Motor neuron (in vitro differentiated cells): ENCODE data around the gene R3HDM2. TPM values are rescaled to one million over a fixed set of nuclear protein-coding genes. Genes with fewer than 3 reads are reported as not detected.

Experiments used
- ATAC-seq, 8 experiments: fragments of 200-7000 bp; cut with Tn5 transposase; replicated peaks in 6 of 8; 2 replicates each; pipeline ENCODE4 v1.8.0; 2021; ENCODE audit warnings: mild to moderate bottlenecking in 8 of 8, moderate library complexity in 8 of 8
- H3K27ac ChIP-seq, 2 donors: fragments of 250-450 bp; sonication (Bioruptor Pico); 2 replicates each; pipeline ENCODE4 v1.9.0; 2021; ENCODE audit warnings: antibody characterized with exemption in 2 of 2, mild to moderate bottlenecking in 2 of 2, moderate library complexity in 1 of 2
- H3K4me1 ChIP-seq, 2 donors: fragments of 250-450 bp; sonication (Bioruptor Pico); replicated peaks in 1 of 2; 2 replicates each; pipeline ENCODE4 v1.6.1; 2021; ENCODE audit warnings: antibody characterized with exemption in 2 of 2, mild to moderate bottlenecking in 2 of 2, moderate library complexity in 1 of 2
- H3K4me3 ChIP-seq, 5 donors: fragments of 250-450 bp; sonication (Bioruptor Pico); 2 replicates each; pipeline ENCODE4 v1.9.0; 2021; ENCODE audit warnings: antibody characterized with exemption in 5 of 5, mild to moderate bottlenecking in 5 of 5, moderate library complexity in 4 of 5
- WGBS, 10 experiments: fragments of 450-650 bp; shearing (Covaris generic); methylation state at CpG; one replicate each; pipeline ENCODE4 v1.0.0; 2022; 5-methylcytosine and 5-hydroxymethylcytosine counted together
- in situ Hi-C, 9 experiments: fragments of 400-800 bp; cut with MboI; loops; one replicate each; pipeline ENCODE4 v1.15.0; 2021; ENCODE audit warnings: low sequenced_read_pairs in 9 of 9, low pct_unique_long_range_greater_than_20kb in 2 of 9; ENCODE audit not compliant: unreplicated experiment in 9 of 9
- total RNA-seq, 8 experiments: library from RNA; unstranded; fragments of 300-600 nt; gene quantifications; 2 replicates each; pipeline versions ENCODE4 v1.2.3 to v1.2.4, GENCODE V29; 2022

R3HDM2 gene
- total RNA-seq, 8 experiments from 2014 or later: 14.7 to 75.2 (median 31.6) TPM

DNA sequence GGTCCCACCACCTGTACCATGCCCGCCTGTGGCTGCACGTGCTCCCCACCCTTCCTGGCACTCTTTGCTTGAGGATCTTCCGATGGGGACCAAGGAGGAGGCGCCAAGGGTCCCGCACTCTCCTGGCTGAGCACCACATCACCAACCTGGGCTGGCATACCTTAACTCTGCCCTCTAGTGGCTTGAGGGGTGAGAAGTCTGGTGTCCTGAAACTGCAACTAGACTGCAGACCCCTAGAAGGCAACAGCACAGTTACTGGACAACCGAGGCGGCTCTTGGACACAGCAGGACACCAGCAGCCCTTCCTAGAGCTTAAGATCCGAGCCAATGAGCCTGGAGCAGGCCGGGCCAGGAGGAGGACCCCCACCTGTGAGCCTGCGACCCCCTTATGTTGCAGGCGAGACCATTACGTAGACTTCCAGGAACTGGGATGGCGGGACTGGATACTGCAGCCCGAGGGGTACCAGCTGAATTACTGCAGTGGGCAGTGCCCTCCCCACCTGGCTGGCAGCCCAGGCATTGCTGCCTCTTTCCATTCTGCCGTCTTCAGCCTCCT lies 25.4 kb upstream of the R3HDM2 start:
- Histone ChIP-seq H3K27ac (peak overlapping the region; percentile 92 to 97), H3K4me3 (peak overlapping the region in 2 of 5 donors; percentile 51 to 56), H3K4me1 (peaks cover 55 to 62% of the 10 kb centered on the region in 2 donors)
- WGBS, 10 experiments: 0 to 100% (median 74%) methylated on average over 1 to 10 of the region's 15 CpGs; no CpG with 5 or more reads in 6 of the 10 experiments
- ATAC-seq: peak in 1 of 8 experiments; percentile 38
- in situ Hi-C loops: loop anchor here in 2 of 9 experiments (10.0 to 25.0 kb wide), 2 partner anchors 141 to 219 kb away; partner anchors contain the start of gene SHMT2 (in 1 of the 2)

GRCh38 chr12:57455374-57456144 lies 24.7 kb upstream of the R3HDM2 start:
- peak overlapping the region in 3 of 5 donors; percentile 5 to 56 (median 51) for H3K4me3 ChIP-seq
- H3K4me1 ChIP-seq: peaks cover 53 to 60% of the 10 kb centered on the region in 2 donors
- ATAC-seq: no peak
- in situ Hi-C loops: loop anchor here in 2 of 9 experiments (10.0 to 25.0 kb wide), 2 partner anchors 141 to 218 kb away; partner anchors contain the start of gene SHMT2 (in 1 of the 2)
- peak overlapping the region; percentile 92 to 97 for H3K27ac ChIP-seq
- 30 to 88% (median 45%) methylated on average over 2 to 4 of the region's 10 CpGs; no CpG with 5 or more reads in 6 of the 10 experiments for WGBS, 10 experiments

- WGBS, 10 experiments: 40 to 80% (median 70%) methylated on average over 1 to 2 of the region's 10 CpGs; no CpG with 5 or more reads in 4 of the 10 experiments
- H3K27ac ChIP-seq: peak within 1 kb of the TSS; percentile 92 to 97
These were observed 23.9 kb upstream of the R3HDM2 start, which contains the start of gene INHBE for GRCh38 chr12:57454566-57455373. Gene INHBE (plus strand): TSS chr12:57455307. CDS start chr12:57455537, 230 bp downstream.

GRCh38 chr12:57454213-57454565 lies 23.3 kb upstream of the R3HDM2 start:
- in situ Hi-C loops: loop anchor here in 2 of 9 experiments (10.0 to 25.0 kb wide), 2 partner anchors 139 to 217 kb away; partner anchors contain the start of gene SHMT2 (in 1 of the 2)
- 100% methylated on average over 1 to 2 of the region's 2 CpGs; no CpG with 5 or more reads in 4 of the 10 experiments for WGBS, 10 experiments
- Histone ChIP-seq H3K27ac (peak overlapping the region; percentile 92 to 97), H3K4me3 (no peak overlapping the region), H3K4me1 (peaks cover 48 to 58% of the 10 kb centered on the region in 2 donors)
- no peak for ATAC-seq

More at GRCh38 chr12:57454566-57455373, 23.9 kb upstream of the R3HDM2 start, which contains the start of gene INHBE:
- Histone ChIP-seq H3K4me1 (peaks cover 48 to 58% of the 10 kb centered on the region in 2 donors), H3K4me3 (peak within 1 kb of the TSS in 3 of 5 donors; percentile 5 to 56 (median 51))
- in situ Hi-C loops: loop anchor here in 2 of 9 experiments (10.0 to 25.0 kb wide), 2 partner anchors 140 to 217 kb away; partner anchors contain the start of gene SHMT2 (in 1 of the 2)
- ATAC-seq: peak in 6 of 8 experiments; percentile 3 to 78 (median 66)

DNA sequence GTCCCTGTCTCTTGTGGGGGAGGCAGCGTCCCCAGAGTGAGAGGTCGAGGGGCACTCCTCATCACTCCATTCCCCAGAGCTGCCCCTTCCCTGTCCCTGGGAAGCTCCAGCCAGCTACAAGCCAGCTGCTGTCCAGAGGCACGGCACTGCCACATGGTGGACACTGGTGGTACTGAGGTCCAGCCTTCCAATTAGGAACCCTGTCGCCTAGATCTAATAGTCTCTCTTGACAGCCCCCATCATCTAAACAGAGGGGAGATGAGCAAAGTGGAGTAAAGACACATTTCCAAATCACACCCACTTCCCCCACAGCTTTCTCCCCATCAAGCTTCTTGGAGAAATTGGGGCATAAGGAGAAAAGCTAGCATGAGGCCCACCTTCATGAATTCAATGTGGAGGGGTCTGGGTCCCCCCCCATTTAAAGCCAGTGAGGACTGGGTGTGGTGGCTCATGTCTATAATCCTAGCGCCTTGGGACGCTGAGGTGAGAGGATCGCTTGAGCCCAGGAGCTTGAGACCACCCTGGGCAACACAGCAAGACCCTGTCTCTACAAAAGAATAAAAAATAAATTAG lies 22.2 kb upstream of the R3HDM2 start:
- peak overlapping the region; percentile 4 to 12 for H3K27ac ChIP-seq

DNA sequence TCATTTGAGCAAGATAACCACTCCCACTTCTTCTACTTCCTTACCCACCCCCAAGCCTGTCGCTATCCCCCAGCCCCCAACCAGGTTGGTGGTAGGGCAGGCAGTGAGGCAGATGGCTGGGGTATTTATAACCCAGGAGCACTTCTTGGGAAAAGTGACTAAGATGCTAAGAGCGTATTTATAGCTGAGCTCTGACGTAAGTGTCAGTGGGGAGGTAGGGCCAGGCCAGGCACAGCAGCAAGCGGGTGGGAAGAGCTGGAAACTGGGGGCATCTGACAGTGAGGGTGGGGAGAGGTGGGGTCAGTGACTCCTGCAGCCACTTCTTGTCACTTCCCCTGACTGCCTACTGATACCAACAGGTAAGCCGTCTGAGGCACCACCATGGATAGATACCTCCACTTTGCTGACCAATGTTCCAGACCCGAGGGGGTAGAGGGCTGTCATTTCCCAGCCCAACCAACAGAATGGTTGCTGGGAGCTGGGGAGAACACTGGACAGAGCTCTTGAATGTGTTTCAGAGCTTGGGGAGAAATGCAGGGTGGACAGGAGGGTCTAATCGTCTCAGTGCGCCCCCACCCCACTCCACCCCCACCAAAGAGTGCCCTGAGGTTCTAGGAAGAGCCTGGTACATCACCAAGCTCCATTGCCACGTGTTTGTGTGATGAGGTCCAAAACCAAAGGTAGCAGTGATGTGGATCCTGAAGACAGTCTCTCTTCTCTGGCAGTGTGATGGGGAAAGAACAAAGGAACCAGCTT lies 21.5 kb upstream of the R3HDM2 start:
- Histone ChIP-seq H3K27ac (peak overlapping the region; percentile 4 to 12), H3K4me3 (no peak overlapping the region), H3K4me1 (peaks cover 32 to 43% of the 10 kb centered on the region in 2 donors)
- in situ Hi-C loops: loop anchor here in 2 of 9 experiments (10.0 to 25.0 kb wide), 2 partner anchors 138 to 215 kb away; partner anchors contain the start of gene SHMT2 (in 1 of the 2)
- WGBS, 10 experiments: 17 to 63% methylated on average over 1 to 2 of the region's 9 CpGs; no CpG with 5 or more reads in 8 of the 10 experiments
- peak; percentile 12 to 79 (median 50) for ATAC-seq

More for the DNA sequence above, 22.2 kb upstream of the R3HDM2 start:
- in situ Hi-C loops: loop anchor here in 2 of 9 experiments (10.0 to 25.0 kb wide), 2 partner anchors 138 to 216 kb away; partner anchors contain the start of gene SHMT2 (in 1 of the 2)
- WGBS, 10 experiments: 0 to 60% (median 34%) methylated on average over 1 to 3 of the region's 7 CpGs; no CpG with 5 or more reads in 6 of the 10 experiments
- peak; percentile 41 to 76 (median 52) for ATAC-seq
- H3K4me1 ChIP-seq: peaks cover 39 to 48% of the 10 kb centered on the region in 2 donors
- H3K4me3 ChIP-seq: no peak overlapping the region

GRCh38 chr12:57451233-57451778 lies 20.5 kb upstream of the R3HDM2 start:
- Histone ChIP-seq H3K4me1 (peaks cover 32 to 35% of the 10 kb centered on the region in 2 donors), H3K27ac (no peak overlapping the region), H3K4me3 (no peak overlapping the region)
- WGBS, 10 experiments: 28 to 100% (median 78%) methylated on average over 1 to 3 of the region's 6 CpGs; no CpG with 5 or more reads in 4 of the 10 experiments
- no peak for ATAC-seq
- in situ Hi-C loops: loop anchor here in 2 of 9 experiments (10.0 to 25.0 kb wide), 2 partner anchors 137 to 214 kb away; partner anchors contain the start of gene SHMT2 (in 1 of the 2)

- no peak overlapping the region for H3K4me3 ChIP-seq
- 88 to 100% (median 90%) methylated on average over 1 to 3 of the region's 3 CpGs; no CpG with 5 or more reads in 4 of the 10 experiments for WGBS, 10 experiments
- ATAC-seq: no peak
- in situ Hi-C loops: loop anchor here in 2 of 9 experiments (10.0 to 25.0 kb wide), 2 partner anchors 135 to 213 kb away; partner anchors contain the start of gene SHMT2 (in 1 of the 2)
- H3K27ac ChIP-seq: no peak overlapping the region
- peaks cover 22 to 23% of the 10 kb centered on the region in 2 donors for H3K4me1 ChIP-seq
These were observed 19.2 kb upstream of the R3HDM2 start for GRCh38 chr12:57450057-57450456.

DNA sequence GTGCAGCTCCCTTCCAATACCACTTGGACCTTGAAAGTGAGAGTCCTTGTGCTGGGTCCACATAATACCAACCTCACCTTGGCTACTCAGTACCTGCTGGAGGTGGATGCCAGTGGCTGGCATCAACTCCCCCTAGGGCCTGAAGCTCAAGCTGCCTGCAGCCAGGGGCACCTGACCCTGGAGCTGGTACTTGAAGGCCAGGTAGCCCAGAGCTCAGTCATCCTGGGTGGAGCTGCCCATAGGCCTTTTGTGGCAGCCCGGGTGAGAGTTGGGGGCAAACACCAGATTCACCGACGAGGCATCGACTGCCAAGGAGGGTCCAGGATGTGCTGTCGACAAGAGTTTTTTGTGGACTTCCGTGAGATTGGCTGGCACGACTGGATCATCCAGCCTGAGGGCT lies 18.5 kb upstream of the R3HDM2 start:
- 80 to 100% methylated on average over 1 of the region's 7 CpGs; no CpG with 5 or more reads in 8 of the 10 experiments for WGBS, 10 experiments
- peaks cover 15 to 16% of the 10 kb centered on the region in 2 donors for H3K4me1 ChIP-seq
- no peak overlapping the region for H3K4me3 ChIP-seq
- H3K27ac ChIP-seq: no peak overlapping the region
- in situ Hi-C loops: loop anchor here in 1 of 9 experiments (25.0 kb wide), 1 partner anchor 137 kb away; no protein-coding TSS in a partner anchor
- ATAC-seq: no peak

GRCh38 chr12:57448669-57449068 lies 17.8 kb upstream of the R3HDM2 start:
- Histone ChIP-seq H3K27ac (no peak overlapping the region), H3K4me1 (peaks cover 11 to 13% of the 10 kb centered on the region in 2 donors), H3K4me3 (no peak overlapping the region)
- in situ Hi-C loops: loop anchor here in 1 of 9 experiments (25.0 kb wide), 1 partner anchor 136 kb away; no protein-coding TSS in a partner anchor
- ATAC-seq: no peak
- WGBS, 10 experiments: 9 to 83% (median 70%) methylated on average over 1 to 2 of the region's 2 CpGs; no CpG with 5 or more reads in 1 of the 10 experiments
